GM18505 (cell line): ENCODE data around the gene CYP46A1.

Experiments used
- ATAC-seq: cut with Tn5 transposase; IDR thresholded peaks from one replicate; pipeline ENCODE4 v1.9.1; 2021; ENCODE audit not compliant: unreplicated experiment
- POLR2A ChIP-seq: IDR thresholded peaks from 4 replicates; pipeline ENCODE4 v1.6.1; 2011; ENCODE audit warnings: borderline replicate concordance; ENCODE audit not compliant: insufficient read depth, insufficient read length; ENCODE audit errors: extremely low read depth

The CYP46A1 gene

DNA sequence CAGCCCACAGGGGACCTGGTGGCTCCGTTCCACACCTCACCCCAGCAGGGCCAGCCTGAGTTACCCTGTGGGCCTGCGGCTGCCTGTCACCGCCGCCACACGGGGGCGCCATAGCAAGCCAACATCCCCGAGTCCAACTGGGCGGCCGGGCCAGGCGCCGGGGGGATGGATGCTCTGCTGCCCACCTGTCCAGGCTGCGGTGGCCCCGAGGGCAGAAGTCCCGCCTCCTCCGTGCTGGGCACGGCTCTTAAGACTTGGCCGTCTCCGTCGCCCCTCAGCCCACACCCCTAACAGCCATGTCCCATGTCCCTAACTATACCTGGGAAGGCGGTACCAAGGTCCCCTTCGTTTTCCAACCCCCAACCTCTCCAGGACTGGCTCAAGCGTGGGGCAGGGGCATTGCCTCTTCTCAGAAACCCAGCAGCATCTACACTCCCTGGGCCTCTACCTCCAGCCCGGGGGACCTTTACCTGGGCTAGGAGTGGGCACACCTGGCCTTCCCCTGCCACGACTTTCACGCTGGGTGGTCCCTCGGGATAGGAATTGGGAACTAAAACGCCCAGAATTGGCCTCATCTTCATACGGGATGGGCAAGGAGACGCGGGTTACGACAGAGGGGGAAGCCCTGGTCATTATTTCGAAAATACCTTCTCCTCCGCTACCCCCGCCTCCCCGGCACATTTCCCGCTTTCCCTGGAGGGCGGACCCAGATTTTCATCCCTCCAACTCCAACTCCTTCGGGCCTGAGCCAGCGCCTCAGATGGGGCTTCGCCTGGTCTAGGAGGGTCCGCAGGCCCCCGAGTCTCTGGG lies 1.1 kb upstream of the CYP46A1 start:
- ATAC-seq = peak; percentile 29
- peak; percentile 18 for TF ChIP-seq POLR2A

DNA sequence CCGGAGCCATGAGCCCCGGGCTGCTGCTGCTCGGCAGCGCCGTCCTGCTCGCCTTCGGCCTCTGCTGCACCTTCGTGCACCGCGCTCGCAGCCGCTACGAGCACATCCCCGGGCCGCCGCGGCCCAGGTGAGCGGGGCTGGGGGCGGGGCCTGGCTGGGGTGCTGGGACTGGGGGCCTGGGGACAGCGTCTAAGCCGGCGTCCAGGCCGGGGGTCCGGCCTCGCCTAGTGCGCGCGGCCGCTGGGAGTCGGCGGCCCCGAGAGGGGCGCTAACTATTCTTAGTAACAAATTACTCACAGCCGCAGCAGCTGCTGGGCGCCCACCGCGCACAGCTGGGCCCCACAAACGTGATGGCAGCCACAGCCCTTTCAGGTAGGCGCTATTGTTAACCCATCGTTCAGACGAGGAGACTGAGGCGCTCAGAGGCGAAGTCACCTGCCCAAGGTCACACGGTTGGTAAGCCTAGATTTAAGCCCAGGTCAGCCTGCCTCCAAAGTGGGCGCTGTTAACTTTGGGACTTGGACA lies 374 bp downstream of the CYP46A1 start:
- TF ChIP-seq POLR2A = no peak
- ATAC-seq = peak; percentile 34

GRCh38 chr14:99685151-99685591 lies 1.1 kb downstream of the CYP46A1 start:
- TF ChIP-seq POLR2A = no peak
- ATAC-seq = no peak

DNA sequence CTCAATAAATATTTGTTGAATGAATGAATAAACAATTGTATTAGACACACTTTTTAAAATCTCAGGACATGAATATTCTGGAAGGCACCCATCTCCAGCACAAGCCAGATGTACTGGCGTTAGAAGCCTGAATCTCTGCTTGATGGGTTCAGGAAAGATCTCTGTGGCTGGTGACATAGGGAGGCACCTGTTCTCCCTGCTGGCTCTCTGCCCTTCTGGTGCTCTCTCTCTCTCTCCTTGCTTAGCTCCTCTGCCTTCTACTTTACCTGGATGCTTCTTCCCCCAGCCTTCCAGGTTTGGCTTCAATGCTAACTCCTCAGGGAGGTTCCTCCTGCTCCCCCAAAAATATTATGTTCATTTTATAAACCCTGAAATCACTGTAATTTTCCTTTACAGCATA lies 1.5 kb downstream of the CYP46A1 start:
- ATAC-seq = no peak
- TF ChIP-seq POLR2A = no peak

GRCh38 chr14:99686557-99687283 lies 2.6 kb downstream of the CYP46A1 start:
- ATAC-seq = no peak
- TF ChIP-seq POLR2A = no peak

GRCh38 chr14:99687284-99688209 lies 3.4 kb downstream of the CYP46A1 start:
- no peak for TF ChIP-seq POLR2A
- no peak for ATAC-seq

DNA sequence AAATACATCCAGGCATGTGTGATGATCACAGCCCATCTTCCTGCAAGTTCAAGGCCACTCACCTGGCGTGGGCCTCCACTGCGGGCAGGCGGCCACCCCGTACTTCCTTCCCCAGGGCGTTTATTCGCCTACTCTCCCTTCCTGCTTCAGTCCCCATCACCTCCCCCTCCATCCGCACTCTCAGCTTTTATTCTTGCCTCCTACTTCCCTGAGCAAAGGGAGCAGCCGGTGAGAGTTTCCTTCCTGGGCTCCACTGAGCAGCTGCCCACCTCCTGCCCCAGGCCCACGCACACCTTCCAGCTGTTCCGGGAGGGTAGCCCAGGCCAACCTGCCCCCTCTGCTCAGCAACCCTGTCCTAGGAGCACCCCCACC lies 4.1 kb downstream of the CYP46A1 start:
- ATAC-seq = no peak
- TF ChIP-seq POLR2A = no peak

GRCh38 chr14:99688629-99689028 lies 4.5 kb downstream of the CYP46A1 start:
- ATAC-seq = no peak
- no peak for TF ChIP-seq POLR2A

DNA sequence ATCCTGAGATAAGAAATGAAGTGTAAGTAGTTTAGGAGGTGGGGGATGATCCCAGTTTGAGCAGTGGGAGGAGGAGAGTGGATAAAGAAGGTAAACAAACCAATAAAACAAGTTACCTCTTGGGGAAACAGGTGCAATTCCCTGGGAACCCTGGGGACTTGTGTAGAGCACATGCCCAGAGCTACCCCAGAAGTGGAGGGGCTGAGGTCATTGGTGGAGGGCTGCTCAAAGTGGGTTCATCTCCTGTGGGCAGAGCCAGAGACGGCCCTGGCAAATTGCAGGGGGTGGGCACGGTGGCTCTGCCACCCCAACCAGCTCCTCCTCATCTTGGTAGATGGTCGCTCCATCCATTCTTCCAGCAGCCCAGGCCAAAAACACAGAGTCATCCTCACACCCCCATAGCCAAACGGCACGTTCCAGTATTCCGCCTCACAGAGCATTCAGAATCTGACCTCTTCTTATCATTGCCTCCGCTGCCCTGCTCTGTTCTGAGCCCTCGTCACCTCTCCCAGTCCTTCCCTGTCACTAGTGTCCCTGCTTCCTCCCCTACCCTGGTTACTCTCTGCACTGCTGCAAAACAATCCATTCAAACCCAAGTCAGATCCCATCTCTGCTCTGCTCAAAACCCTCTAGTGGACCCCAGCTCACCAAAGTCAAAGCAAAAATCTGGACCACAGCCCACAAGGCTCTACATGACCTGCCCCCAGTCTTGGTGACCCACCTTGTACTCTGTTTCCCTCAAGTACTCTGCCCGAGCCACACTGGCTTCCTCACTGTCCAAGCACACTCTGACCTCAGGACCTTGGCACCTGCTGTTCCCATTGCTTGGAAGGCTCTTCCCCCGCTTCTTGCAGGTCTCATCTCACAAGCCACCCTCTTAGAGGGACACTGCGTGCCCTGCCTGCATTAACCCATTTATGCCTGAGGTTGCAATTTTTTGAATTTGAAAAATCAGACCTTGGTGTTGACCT lies 5.5 kb downstream of the CYP46A1 start:
- no peak for TF ChIP-seq POLR2A
- ATAC-seq = no peak

GRCh38 chr14:99690636-99691035 lies 6.5 kb downstream of the CYP46A1 start:
- no peak for TF ChIP-seq POLR2A
- no peak for ATAC-seq

DNA sequence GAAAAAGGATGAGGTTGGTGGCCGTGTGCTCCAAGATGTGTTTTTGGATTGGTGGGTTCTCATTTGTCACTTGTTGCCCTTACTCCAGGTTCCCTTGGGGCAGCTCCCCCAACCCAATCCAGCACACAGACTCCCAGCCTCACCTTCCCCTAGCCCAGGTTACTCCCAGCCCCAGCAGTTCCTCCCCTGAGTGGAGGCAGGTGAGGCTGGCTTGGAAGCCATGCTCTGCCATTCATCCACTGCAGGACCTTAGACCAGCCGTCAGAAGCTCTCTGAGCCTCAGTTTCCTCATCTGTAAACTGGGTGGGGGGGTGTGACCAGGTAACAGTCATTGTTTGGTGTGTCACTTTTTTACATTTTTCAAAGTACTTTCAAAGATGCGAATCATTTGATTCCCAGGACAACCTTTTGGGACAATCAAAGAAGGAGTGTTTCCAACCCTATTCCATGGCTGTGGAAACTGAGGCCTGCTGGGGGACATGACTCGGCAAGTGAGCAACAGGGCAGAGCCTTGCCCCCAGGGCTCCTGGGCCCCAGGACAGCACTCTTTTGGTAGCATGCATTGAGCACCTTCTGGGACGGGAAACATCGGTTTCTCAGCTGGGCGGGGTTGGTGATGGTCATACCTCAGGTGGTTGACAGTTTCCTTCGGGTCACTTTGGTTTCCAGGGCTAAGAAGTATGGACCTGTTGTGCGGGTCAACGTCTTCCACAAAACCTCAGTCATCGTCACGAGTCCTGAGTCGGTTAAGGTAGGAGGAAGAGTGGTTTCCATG lies 7.2 kb downstream of the CYP46A1 start:
- ATAC-seq = no peak
- TF ChIP-seq POLR2A = no peak
